Epithelial cell of proximal tubule (primary cell): ENCODE results near the gene DMD. TPM values are rescaled to one million over a fixed set of nuclear protein-coding genes. Genes with fewer than 3 reads are reported as not detected.

Experiments
- DNase-seq: peaks from one replicate; pipeline ENCODE4 v3.0.0-alpha.2; 2011; ENCODE audit warnings: low read depth
- H3K4me3 ChIP-seq: 2 replicates; pipeline ENCODE4 v1.5.1; 2011; ENCODE audit warnings: low read depth, mild to moderate bottlenecking, low read length
- CTCF ChIP-seq: conservative IDR thresholded peaks from 2 replicates; pipeline ENCODE4 v1.5.1; 2012; ENCODE audit warnings: low read depth, mild to moderate bottlenecking, low read length
- total RNA-seq: library from RNA; depleted of rRNA; stranded (reverse); fragments of >200 nt; gene quantifications from 2 replicates; pipeline ENCODE4 v1.2.3, GENCODE V29; 2015

The DMD gene
- total RNA-seq, 1 donor from 2014 or later = 1.3 TPM

GRCh38 chrX:31260351-31260750, 1951.0 kb downstream of the DMD start:
- DNase-seq = no peak
- no peak for TF ChIP-seq CTCF
- no peak overlapping the region for H3K4me3 ChIP-seq

GRCh38 chrX:31258166-31258565, 1953.2 kb downstream of the DMD start:
- no peak for TF ChIP-seq CTCF
- H3K4me3 ChIP-seq = no peak overlapping the region
- no peak for DNase-seq

GRCh38 chrX:31255310-31256033, 1955.9 kb downstream of the DMD start:
- H3K4me3 ChIP-seq = no peak overlapping the region
- DNase-seq = no peak
- TF ChIP-seq CTCF = no peak

- no peak for DNase-seq
- no peak overlapping the region for H3K4me3 ChIP-seq
- no peak for TF ChIP-seq CTCF
These were observed 1959.2 kb downstream of the DMD start for GRCh38 chrX:31252133-31252532.

- no peak overlapping the region for H3K4me3 ChIP-seq
- no peak for TF ChIP-seq CTCF
- no peak for DNase-seq
These were observed 1960.0 kb downstream of the DMD start for GRCh38 chrX:31251336-31251735.

- DNase-seq = no peak
- no peak for TF ChIP-seq CTCF
- H3K4me3 ChIP-seq = no peak overlapping the region
These were observed 1965.6 kb downstream of the DMD start for GRCh38 chrX:31245714-31246113.

GRCh38 chrX:31243804-31244203, 1967.5 kb downstream of the DMD start:
- no peak overlapping the region for H3K4me3 ChIP-seq
- no peak for DNase-seq
- TF ChIP-seq CTCF = no peak
